ENCODE results near the gene THAP7. TPM values are rescaled to one million over a fixed set of nuclear protein-coding genes. Genes with fewer than 3 reads are reported as not detected.

THAP7 gene
- total and polyA plus RNA-seq, 9 of the 15 experiments (the other 6 are each of a cell fraction or from before 2014, with no cell fraction given): 7.9 to 263 (median 84.1) TPM

DNA sequence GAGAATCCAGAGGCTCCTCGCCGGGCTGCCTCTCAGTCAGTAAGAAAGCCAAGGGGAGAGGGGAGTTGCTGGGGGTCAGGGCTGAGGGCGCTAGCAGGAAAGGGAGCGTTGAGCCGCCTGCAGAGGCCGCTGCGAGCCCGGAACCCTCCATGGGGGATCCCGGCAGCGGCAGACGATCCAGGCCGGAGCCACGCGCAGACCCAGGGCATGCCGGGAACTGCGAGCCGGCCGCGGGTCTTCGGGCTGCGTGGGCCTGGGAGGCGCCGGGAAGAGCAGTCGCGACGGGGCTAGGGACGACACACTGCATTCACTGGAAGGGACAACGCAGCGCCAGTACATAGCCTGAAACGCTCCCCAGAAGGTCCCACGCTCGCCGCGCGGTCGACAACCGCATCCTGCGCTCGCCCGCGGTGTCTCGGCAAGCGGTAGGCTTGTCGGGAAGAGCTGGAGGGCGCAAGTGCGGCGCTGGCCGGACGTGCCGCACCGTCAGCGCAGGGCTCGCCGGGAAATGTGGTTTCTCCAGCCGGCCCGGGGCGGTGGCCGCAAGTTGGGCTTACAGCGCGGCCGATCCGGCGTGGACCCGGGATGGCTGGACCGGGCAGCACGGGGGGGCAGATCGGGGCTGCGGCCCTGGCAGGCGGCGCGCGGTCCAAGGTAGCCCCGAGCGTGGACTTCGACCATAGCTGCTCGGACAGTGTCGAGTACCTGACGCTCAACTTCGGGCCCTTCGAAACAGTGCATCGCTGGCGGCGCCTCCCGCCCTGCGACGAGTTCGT is 19.9 kb downstream of the THAP7 start, which contains the start of gene LZTR1 (continued):
- TF ChIP-seq, protein P1, sequence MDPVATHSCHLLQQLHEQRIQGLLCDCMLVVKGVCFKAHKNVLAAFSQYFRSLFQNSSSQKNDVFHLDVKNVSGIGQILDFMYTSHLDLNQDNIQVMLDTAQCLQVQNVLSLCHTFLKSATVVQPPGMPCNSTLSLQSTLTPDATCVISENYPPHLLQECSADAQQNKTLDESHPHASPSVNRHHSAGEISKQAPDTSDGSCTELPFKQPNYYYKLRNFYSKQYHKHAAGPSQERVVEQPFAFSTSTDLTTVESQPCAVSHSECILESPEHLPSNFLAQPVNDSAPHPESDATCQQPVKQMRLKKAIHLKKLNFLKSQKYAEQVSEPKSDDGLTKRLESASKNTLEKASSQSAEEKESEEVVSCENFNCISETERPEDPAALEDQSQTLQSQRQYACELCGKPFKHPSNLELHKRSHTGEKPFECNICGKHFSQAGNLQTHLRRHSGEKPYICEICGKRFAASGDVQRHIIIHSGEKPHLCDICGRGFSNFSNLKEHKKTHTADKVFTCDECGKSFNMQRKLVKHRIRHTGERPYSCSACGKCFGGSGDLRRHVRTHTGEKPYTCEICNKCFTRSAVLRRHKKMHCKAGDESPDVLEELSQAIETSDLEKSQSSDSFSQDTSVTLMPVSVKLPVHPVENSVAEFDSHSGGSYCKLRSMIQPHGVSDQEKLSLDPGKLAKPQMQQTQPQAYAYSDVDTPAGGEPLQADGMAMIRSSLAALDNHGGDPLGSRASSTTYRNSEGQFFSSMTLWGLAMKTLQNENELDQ (CRISPR knock-in tag; IDR thresholded peaks at IDR 0.05; ENCODE audit: borderline replicate concordance): no peak
- TF ChIP-seq MCM3 (IDR thresholded peaks at IDR 0.05): no peak
- no peak for TF ChIP-seq KDM1A (IDR thresholded peaks at IDR 0.05)
- TF ChIP-seq PTRF (tag; IDR thresholded peaks at IDR 0.05): no peak
- peak; percentile 96 for TF ChIP-seq HNRNPL (IDR thresholded peaks at IDR 0.05; ENCODE audit: low read depth, low read length)
- peak; percentile 99 for TF ChIP-seq SMAD4 (CRISPR knock-in tag; conservative IDR thresholded peaks at IDR 0.05)
- no peak for TF ChIP-seq HMBOX1 (IDR thresholded peaks at IDR 0.05)
- no peak for TF ChIP-seq CREB5 (CRISPR knock-in tag; IDR thresholded peaks at IDR 0.05)
- no peak for TF ChIP-seq TEAD2 (tag; IDR thresholded peaks at IDR 0.05)
- TF ChIP-seq ETS1 (conservative IDR thresholded peaks at IDR 0.05; ENCODE audit: control insufficient read depth, low read depth, low read length): no peak
- TF ChIP-seq ARID1B (IDR thresholded peaks at IDR 0.05): no peak
- TF ChIP-seq, protein P2, sequence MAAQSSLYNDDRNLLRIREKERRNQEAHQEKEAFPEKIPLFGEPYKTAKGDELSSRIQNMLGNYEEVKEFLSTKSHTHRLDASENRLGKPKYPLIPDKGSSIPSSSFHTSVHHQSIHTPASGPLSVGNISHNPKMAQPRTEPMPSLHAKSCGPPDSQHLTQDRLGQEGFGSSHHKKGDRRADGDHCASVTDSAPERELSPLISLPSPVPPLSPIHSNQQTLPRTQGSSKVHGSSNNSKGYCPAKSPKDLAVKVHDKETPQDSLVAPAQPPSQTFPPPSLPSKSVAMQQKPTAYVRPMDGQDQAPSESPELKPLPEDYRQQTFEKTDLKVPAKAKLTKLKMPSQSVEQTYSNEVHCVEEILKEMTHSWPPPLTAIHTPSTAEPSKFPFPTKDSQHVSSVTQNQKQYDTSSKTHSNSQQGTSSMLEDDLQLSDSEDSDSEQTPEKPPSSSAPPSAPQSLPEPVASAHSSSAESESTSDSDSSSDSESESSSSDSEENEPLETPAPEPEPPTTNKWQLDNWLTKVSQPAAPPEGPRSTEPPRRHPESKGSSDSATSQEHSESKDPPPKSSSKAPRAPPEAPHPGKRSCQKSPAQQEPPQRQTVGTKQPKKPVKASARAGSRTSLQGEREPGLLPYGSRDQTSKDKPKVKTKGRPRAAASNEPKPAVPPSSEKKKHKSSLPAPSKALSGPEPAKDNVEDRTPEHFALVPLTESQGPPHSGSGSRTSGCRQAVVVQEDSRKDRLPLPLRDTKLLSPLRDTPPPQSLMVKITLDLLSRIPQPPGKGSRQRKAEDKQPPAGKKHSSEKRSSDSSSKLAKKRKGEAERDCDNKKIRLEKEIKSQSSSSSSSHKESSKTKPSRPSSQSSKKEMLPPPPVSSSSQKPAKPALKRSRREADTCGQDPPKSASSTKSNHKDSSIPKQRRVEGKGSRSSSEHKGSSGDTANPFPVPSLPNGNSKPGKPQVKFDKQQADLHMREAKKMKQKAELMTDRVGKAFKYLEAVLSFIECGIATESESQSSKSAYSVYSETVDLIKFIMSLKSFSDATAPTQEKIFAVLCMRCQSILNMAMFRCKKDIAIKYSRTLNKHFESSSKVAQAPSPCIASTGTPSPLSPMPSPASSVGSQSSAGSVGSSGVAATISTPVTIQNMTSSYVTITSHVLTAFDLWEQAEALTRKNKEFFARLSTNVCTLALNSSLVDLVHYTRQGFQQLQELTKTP (IDR thresholded peaks at IDR 0.05; ENCODE audit: low read depth in 1 of 2, partially characterized antibody in 2 of 2): no peak
- no peak for TF ChIP-seq ILK (tag; IDR thresholded peaks at IDR 0.05; ENCODE audit: borderline replicate concordance, low read depth)
- TF ChIP-seq ZNF668 (CRISPR knock-in tag; IDR thresholded peaks at IDR 0.05): peak; percentile 94
- peak; percentile 96 for TF ChIP-seq KLF13 (tag; IDR thresholded peaks at IDR 0.05; ENCODE audit: borderline replicate concordance, low read depth)
